WI38 (cell line): ENCODE measurements around the gene TNPO2.

Experiments
- H3K4me3 ChIP-seq: 2 replicates; pipeline ENCODE4 v1.5.1; 2011; ENCODE audit warnings: low read depth, mild to moderate bottlenecking, control low read depth, low read length
- CTCF ChIP-seq: IDR thresholded peaks from 2 replicates; pipeline ENCODE4 v1.5.1; 2012; ENCODE audit warnings: low read depth, mild to moderate bottlenecking, control low read depth, low read length

TNPO2 gene

GRCh38 chr19:12695514-12695913 lies 28.2 kb downstream of the TNPO2 start:
- H3K4me3 ChIP-seq: peak overlapping the region; percentile 87

GRCh38 chr19:12695096-12695495 lies 28.6 kb downstream of the TNPO2 start:
- H3K4me3 ChIP-seq: no peak overlapping the region
- TF ChIP-seq CTCF: no peak

More at GRCh38 chr19:12695514-12695913, 28.2 kb downstream of the TNPO2 start:
- no peak for TF ChIP-seq CTCF

DNA sequence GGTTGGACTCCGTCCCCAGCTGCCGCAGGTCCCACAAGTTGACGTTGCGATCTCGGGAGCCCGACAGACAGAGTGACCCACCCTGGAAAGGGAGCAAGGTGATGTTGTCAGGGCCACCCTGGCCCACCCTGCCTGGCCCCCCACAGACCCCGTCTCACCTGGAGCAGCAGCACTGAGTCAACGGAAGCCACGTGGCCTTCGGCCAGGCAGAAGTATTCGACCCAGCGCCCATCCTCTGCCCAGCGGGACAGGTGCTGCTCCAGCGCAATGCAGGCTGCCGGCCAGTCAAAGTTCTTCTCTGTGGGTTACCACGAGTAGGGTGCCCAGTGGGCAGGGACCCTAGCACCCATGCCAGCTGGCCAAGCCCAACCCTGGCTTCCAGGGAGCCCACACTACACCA lies 29.1 kb downstream of the TNPO2 start:
- no peak for TF ChIP-seq CTCF
- no peak overlapping the region for H3K4me3 ChIP-seq

DNA sequence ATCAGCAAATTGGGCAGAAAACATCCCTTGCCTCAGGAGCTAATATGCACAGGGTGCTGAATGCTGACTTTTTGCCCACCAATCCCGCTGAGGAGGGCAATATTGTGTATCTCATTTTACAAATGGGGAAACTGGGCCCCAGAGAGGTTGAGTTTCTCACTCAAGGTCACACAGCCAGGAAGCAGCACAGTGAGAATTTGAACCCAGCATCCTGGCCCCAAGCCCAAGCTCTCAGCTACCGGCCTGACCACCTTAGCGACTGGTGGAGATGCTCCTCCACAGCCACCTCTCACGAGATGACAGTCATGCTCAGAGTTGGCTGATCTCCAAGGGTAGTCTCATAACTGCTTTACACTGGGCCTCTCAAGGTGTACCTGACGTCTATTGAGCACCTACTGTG lies 30.8 kb downstream of the TNPO2 start:
- no peak for TF ChIP-seq CTCF
- H3K4me3 ChIP-seq: no peak overlapping the region

DNA sequence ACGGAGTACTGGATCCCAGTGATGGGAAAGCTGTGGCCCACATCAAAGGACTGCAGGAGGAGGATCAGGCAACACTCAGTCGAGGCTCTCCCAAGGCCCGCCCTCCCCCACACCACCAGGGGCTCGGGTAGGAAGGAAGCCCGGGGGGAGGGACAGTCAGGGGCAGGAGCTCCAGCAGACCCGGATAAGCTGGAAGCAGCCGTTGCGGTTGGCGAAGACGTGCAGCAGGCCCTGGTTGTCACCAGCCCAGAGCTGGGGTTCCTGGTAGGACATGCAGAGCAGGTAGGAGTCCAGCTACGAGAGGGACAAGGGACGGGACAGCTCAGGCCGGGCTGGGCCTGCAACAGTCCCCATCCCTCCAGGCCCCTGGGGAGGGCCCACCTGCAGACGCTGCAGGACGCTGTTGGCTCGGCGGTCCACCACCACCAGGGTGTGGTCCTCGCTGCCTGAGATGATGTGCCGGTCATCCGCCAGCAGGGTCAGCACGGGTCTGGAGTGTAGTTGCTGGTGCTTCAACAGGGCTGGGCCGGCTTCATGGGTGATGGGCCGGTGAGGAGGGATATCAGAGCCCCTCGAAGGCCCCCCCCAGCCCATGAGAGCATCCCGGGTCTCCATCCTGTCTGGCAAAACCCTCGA lies 34.0 kb downstream of the TNPO2 start:
- no peak for TF ChIP-seq CTCF
- no peak overlapping the region for H3K4me3 ChIP-seq

DNA sequence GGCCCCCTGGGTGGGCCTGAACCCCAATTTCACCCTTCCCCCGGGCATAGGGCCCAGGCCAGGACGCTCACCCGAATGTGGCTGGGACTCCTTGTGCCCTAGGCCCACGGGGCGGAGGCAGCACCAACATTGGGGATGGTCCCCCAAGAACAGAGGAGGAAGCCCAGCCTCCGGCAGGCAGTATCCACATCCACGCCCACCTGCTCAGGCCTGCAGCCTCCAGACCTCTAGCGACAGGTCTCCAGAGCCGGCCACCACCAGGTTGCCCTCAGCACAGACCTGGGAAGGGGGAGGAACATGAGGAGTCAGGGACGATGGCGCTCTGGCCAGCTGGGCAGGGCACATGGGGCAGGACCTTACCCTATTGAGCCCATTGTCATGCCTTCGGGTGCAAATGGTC lies 34.7 kb downstream of the TNPO2 start:
- no peak for TF ChIP-seq CTCF
- no peak overlapping the region for H3K4me3 ChIP-seq

DNA sequence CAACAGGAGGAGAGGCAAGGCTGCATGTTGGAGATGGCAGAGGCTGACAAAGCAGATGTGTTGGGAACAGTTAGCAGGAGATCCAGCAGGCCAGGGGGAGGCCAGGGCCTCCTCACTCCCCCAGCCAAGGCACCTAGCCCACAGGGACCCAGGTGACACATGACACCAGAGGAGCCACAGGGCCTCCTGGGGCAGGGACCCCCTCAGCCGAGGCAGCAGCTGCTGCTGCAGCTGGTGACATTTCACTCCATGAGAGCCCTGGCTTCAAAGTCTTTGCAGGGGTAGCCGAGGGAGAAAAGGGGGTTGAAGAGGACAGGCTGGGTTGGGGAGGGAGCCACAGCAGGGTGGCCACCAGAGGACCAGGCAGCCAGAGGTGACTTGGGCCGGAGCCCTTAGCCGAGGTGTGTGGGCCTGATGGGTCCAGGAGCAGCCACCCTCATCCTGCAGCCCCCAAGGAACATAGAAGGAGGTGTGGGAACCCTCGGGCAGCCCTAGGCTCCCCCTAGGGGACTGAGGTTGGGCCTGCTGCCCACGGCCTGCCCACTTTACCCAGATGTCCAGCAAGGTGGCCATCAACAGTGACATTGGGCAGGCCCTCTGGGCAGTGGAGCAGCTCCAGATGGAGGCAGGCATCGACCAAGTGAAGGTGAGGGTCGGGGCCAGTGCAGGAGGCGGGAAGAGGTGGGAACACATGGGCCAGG lies 36.1 kb downstream of the TNPO2 start, which contains the start of gene GNG14:
GNG14 (plus strand) TSS at position 503 of the 701 bp plus-strand sequence; CDS start at position 554, 51 bp downstream.
- no peak within 1 kb of the TSS for H3K4me3 ChIP-seq
- no peak for TF ChIP-seq CTCF
